Muscle layer of duodenum (tissue), 2 donors: ENCODE measurements around the gene PRKG1.
A peak's percentile ranks its signal among the peaks of the same experiment; 100 is the strongest.

Experiments used
- H3K27ac ChIP-seq: one replicate; pipeline ENCODE4 v1.7.0; 2013; ENCODE audit warnings: mild to moderate bottlenecking, low read length
- H3K27me3 ChIP-seq: one replicate; pipeline ENCODE4 v1.7.0; 2013; ENCODE audit warnings: low read depth, mild to moderate bottlenecking, control low read depth, low read length
- H3K36me3 ChIP-seq, 2 donors: one replicate each; pipeline ENCODE4 v1.7.0; 2013; ENCODE audit warnings: low read length in 2 of 2, control low read depth in 1 of 2, mild to moderate bottlenecking in 1 of 2; ENCODE audit not compliant: insufficient read depth in 2 of 2, control insufficient read depth in 1 of 2
- H3K4me1 ChIP-seq, 2 donors: one replicate each; pipeline ENCODE4 v1.7.0; 2013; ENCODE audit warnings: low read length in 2 of 2, mild to moderate bottlenecking in 2 of 2, control low read depth in 1 of 2, moderate library complexity in 1 of 2; ENCODE audit not compliant: insufficient read depth in 2 of 2, control insufficient read depth in 1 of 2
- H3K4me3 ChIP-seq, 2 donors: one replicate each; pipeline ENCODE4 v1.7.0; 2013; ENCODE audit warnings: low read length in 2 of 2, low read depth in 1 of 2, mild to moderate bottlenecking in 1 of 2
- H3K9me3 ChIP-seq, 2 donors: one replicate each; pipeline ENCODE4 v1.7.0; 2013; ENCODE audit warnings: low read length in 2 of 2, control low read depth in 1 of 2, mild to moderate bottlenecking in 1 of 2; ENCODE audit not compliant: control insufficient read depth in 1 of 2
- donor health status: healthy.

PRKG1 gene

DNA sequence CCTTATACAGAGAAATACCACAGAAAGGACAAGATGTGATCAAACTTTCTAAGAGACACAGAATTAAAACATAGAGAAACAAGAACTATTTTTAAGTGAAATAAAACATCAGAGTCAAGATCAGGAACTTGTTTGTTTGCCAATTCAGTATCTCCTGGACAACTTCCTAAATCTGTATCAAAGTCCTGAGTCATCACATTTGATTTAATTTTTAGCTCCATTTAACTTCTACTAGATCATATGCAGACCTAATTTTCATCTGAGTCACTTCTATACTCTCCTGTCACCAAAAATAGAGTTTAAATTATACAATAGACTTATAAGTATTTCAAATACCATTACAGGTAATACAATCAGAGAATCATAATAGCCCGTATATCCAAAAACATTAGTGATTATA lies 268.1 kb downstream of the PRKG1 start:
- no peaks in the 10 kb centered on the region for H3K27me3 ChIP-seq
- H3K4me1 ChIP-seq, result peaks cover 0 to 3% of the 10 kb centered on the region in 2 donors
- no peak overlapping the region for H3K4me3 ChIP-seq
- H3K27ac ChIP-seq, result no peak overlapping the region
- no peaks in the 10 kb centered on the region for H3K36me3 ChIP-seq
- H3K9me3 ChIP-seq, result no peaks in the 10 kb centered on the region

DNA sequence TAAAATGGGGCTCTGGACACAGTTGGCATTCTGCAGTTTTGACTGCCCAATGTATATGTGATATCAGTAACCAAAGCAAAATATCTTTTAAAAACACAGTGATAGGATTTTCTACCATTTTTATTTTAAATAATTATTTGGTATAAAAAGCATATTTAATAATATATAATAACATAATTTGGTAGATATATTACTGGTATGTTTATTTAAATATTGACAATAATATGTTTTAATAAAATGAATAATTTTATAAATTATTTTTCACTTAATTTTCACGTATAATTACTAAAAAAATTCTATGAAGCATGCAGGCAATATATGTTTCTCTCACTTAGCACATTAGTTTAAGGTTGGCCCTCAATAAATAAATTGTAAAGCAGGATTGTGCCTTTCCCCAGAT lies 269.1 kb downstream of the PRKG1 start:
- Histone ChIP-seq H3K36me3 (no peaks in the 10 kb centered on the region), H3K4me3 (no peak overlapping the region), H3K27ac (no peak overlapping the region), H3K4me1 (peaks cover 0 to 3% of the 10 kb centered on the region in 2 donors), H3K27me3 (no peaks in the 10 kb centered on the region), H3K9me3 (no peaks in the 10 kb centered on the region)

DNA sequence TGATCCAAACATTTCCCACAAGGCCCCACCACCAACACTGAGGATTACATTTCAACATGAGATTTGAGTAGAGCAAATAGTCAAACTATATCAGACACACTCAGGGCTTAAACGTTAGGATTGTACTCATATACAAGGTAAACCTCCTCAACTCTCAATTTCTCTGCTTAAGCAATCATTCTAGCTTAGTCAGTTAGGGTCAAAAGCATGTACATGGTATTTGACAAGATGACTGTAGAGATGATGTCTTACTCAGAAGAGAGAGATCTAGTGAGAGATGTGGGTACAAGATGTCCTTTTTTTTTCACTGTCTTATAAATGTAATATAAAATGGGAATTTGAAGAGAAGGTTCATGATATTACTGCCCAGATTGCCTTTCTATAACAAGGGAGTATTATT lies 270.1 kb downstream of the PRKG1 start:
- Histone ChIP-seq H3K27me3 (no peaks in the 10 kb centered on the region), H3K27ac (no peak overlapping the region), H3K4me1 (peaks cover 0 to 3% of the 10 kb centered on the region in 2 donors), H3K36me3 (no peaks in the 10 kb centered on the region), H3K4me3 (no peak overlapping the region), H3K9me3 (no peaks in the 10 kb centered on the region)

DNA sequence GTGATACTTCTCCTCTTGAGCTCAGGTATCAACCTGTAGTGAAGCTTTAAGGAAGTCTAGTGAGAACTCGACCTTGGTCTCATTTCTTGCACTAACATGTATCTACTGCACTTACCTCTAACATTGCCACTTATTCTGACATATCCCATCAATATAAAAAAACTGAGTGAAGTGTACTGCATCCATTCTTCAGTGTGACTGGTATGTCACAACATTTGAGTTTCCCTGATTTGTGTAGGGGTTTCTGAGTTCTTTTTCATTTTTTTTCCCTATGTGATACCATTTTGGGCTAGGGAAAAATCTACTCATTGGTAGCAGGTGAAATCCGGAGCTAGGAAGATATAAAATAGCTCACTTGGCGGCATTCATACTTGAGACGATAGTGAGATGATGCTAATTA lies 274.3 kb downstream of the PRKG1 start:
- no peaks in the 10 kb centered on the region for H3K27me3 ChIP-seq
- no peak overlapping the region for H3K4me3 ChIP-seq
- H3K27ac ChIP-seq, result no peak overlapping the region
- H3K4me1 ChIP-seq, result no peaks in the 10 kb centered on the region
- H3K36me3 ChIP-seq, result no peaks in the 10 kb centered on the region
- H3K9me3 ChIP-seq, result no peaks in the 10 kb centered on the region

DNA sequence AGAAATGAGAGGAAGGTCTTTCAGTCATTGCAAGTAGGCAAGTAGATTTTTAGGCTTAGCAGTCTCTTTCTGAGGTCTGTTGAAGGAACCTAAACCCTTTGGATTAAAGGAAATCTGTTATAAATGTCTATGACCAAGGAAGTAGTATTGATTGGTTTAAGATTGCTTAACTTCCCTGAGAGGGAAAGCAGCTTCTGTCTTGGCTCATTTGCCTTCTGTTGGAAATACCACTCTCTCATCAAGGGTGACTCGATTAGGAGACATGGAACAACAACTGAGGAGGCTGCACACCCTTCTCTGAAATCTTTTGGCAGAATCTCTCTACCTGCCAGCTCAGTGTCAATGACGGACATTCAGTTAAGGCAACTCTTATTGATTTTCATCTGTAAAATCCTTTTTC lies 282.9 kb downstream of the PRKG1 start:
- Histone ChIP-seq H3K9me3 (no peaks in the 10 kb centered on the region), H3K27ac (no peak overlapping the region), H3K4me1 (no peaks in the 10 kb centered on the region), H3K36me3 (no peaks in the 10 kb centered on the region), H3K4me3 (no peak overlapping the region), H3K27me3 (no peaks in the 10 kb centered on the region)

DNA sequence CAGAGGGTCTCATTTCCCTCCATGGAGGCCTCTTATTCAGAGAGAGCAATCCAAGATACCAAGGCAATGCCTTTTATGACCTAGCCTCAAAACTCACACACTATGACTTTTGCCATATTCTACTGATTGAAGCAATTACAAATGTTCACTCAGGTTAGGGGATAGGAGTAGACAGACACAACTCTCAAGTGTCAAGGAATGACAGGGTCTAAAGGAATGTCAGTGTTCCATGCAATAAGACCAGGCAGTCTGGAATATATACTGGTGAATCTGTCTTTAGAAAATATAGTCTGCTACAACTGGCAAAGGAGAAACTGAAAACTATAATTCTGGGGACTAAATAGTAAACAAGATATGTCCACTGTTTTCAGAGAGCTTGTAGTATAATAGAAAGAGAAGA lies 283.9 kb downstream of the PRKG1 start:
- Histone ChIP-seq H3K9me3 (no peaks in the 10 kb centered on the region), H3K27me3 (no peaks in the 10 kb centered on the region), H3K4me3 (no peak overlapping the region), H3K27ac (no peak overlapping the region), H3K4me1 (no peaks in the 10 kb centered on the region), H3K36me3 (no peaks in the 10 kb centered on the region)

DNA sequence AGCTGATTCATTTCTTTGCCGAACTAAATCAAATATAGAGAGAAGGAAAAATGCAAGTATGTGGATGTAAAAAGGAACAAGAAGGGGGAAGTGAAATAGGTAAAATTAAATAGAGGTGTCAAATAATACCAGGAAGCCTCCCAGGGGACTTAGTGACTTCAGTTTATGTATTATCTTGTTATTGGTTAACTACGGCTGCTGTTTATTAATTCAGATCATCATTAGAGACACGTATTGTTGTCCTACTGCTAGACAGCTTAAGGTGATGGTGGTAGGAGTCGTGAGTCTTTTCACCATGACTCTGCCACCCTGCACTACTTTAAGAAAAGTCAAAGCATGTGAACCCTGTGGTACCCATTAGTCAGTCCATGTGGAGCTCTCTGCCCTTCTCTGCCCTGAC lies 289.1 kb downstream of the PRKG1 start:
- Histone ChIP-seq H3K9me3 (no peaks in the 10 kb centered on the region), H3K4me1 (no peaks in the 10 kb centered on the region), H3K36me3 (no peaks in the 10 kb centered on the region), H3K27me3 (no peaks in the 10 kb centered on the region), H3K4me3 (no peak overlapping the region), H3K27ac (no peak overlapping the region)

DNA sequence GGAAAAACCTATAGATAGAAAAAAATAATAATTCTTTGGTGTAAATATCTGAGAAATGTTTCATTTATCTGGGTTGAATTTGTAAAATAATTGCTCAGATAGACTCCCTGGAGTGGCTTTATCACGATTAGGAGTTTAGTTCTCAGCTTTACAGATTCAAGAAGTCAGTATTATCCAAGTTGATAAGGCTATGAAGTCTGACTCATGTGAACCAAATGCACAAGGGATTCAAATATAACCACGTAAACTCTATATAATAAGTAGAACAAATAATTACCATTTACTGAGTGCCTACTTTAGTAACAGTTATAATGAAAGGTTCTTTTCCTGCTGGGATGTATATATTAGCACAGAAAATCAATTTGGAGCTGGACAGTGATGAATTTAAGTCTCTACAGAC lies 290.4 kb downstream of the PRKG1 start:
- no peak overlapping the region for H3K27ac ChIP-seq
- H3K9me3 ChIP-seq, result no peaks in the 10 kb centered on the region
- H3K36me3 ChIP-seq, result no peaks in the 10 kb centered on the region
- no peak overlapping the region for H3K4me3 ChIP-seq
- H3K27me3 ChIP-seq, result no peaks in the 10 kb centered on the region
- H3K4me1 ChIP-seq, result no peaks in the 10 kb centered on the region

DNA sequence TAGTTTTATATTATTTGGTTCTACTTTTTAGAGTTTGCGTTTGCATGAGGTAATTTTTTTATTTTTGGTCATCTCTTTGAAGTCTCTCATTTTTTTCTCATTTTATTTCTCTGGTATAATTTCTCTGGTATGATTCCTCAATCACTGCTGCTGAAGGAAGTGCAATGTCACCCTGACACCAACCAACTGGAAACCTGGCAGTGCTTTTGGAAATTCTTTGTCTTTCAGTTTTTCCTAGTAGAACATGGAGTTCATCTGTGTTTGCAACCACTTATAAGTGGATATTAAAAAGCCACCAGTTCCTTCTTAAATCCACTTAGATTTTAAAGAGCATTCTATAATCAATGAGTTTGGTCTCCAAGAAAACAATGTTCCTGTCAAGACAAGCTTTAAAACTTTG lies 291.8 kb downstream of the PRKG1 start:
- H3K27me3 ChIP-seq, result no peaks in the 10 kb centered on the region
- H3K9me3 ChIP-seq, result no peaks in the 10 kb centered on the region
- H3K4me3 ChIP-seq, result no peak overlapping the region
- no peaks in the 10 kb centered on the region for H3K36me3 ChIP-seq
- no peak overlapping the region for H3K27ac ChIP-seq
- no peaks in the 10 kb centered on the region for H3K4me1 ChIP-seq

DNA sequence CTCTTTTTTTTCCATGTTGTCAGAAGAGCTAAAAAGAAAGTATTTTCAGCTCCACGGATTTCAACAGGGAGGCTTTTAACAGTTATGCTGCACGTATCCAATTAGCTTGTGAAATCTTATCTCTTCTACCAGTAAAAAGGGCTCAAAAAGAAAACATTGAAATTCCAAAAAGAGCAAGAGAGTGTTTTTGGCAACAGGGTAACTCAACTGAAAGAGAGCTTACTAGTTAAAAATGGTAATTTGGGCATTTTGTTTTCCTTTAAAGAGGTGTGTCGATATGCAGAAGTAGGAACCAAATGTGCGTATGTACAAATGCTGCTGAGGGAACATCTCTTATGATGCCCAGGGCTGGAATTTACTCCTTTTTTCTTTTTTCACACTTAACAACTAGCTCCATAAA lies 292.8 kb downstream of the PRKG1 start:
- Histone ChIP-seq H3K9me3 (no peaks in the 10 kb centered on the region), H3K27ac (peak overlapping the region; percentile 10), H3K27me3 (no peaks in the 10 kb centered on the region), H3K4me3 (no peak overlapping the region), H3K36me3 (no peaks in the 10 kb centered on the region), H3K4me1 (peaks cover 0 to 6% of the 10 kb centered on the region in 2 donors)

DNA sequence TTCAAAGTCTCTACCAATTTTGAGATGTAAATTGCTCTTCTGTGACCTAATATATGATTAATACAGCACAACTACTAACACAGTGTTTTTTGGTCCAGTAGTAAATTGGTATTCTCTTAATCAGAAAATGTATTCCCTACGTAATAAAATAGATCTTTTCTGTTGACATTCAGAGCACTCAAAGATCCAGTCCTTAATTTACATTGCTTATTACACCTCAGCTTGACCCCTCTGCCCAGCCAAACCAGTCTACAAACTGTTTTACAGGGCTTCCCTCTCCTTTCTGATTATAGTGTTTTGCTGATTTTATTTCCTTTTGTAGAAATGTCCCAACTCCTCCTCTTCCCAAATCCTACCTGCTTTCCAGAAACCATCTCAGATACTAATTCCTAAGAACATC lies 293.4 kb downstream of the PRKG1 start:
- Histone ChIP-seq H3K27ac (peak overlapping the region; percentile 10), H3K36me3 (no peaks in the 10 kb centered on the region), H3K9me3 (no peaks in the 10 kb centered on the region), H3K27me3 (no peaks in the 10 kb centered on the region), H3K4me1 (peaks cover 0 to 6% of the 10 kb centered on the region in 2 donors), H3K4me3 (no peak overlapping the region)

DNA sequence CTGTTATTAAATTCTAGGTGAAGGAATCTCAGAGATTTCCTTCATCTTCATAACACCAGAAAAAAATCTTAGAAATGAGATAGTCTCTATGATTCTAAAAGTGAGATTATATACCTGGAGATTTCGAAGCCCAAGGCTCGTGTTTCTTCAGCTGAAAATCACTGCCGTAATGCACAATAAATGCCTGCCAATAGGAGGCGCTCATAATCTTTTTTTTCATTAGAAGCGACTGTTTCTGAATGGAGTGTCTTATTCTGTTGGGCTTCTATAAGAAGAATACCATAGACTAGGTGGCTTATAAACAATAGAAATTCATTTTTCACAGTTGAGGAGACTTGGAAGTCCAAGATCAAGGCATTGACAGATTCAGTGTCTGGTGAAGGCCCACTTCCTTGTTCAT lies 294.7 kb downstream of the PRKG1 start:
- H3K9me3 ChIP-seq, result no peaks in the 10 kb centered on the region
- no peak overlapping the region for H3K4me3 ChIP-seq
- H3K27ac ChIP-seq, result no peak overlapping the region
- H3K36me3 ChIP-seq, result no peaks in the 10 kb centered on the region
- no peaks in the 10 kb centered on the region for H3K27me3 ChIP-seq
- H3K4me1 ChIP-seq, result peaks cover 0 to 6% of the 10 kb centered on the region in 2 donors
